OCI-LY1 (cell line): ENCODE data around the gene TKTL1.

Experiments
- H2AFZ ChIP-seq: fragments of 200-600 bp; sonication (generic), shearing (Covaris generic); 2 replicates; pipeline ENCODE4 v1.6.0; 2014; ENCODE audit warnings: antibody characterized with exemption, mild to moderate bottlenecking, low read length
- H3F3A ChIP-seq: fragments of 200-600 bp; sonication (generic), shearing (Covaris generic); 2 replicates; pipeline ENCODE4 v1.6.0; 2014; ENCODE audit warnings: mild to moderate bottlenecking, antibody characterized with exemption, low read length, moderate library complexity; ENCODE audit not compliant: insufficient read depth
- H3K27ac ChIP-seq: fragments of 200-600 bp; sonication (generic); 2 replicates; pipeline ENCODE4 v1.5.1; 2014; ENCODE audit warnings: low read length, mixed run types, mild to moderate bottlenecking, low read depth; ENCODE audit not compliant: poor library complexity, severe bottlenecking
- H3K27me3 ChIP-seq: fragments of 200-600 bp; sonication (generic); 2 replicates; pipeline ENCODE4 v1.6.0; 2014; ENCODE audit warnings: antibody characterized with exemption, mild to moderate bottlenecking, low read length, moderate library complexity; ENCODE audit not compliant: insufficient read depth
- H3K36me3 ChIP-seq: fragments of 200-600 bp; sonication (generic); 2 replicates; pipeline ENCODE4 v1.6.1; 2014; ENCODE audit warnings: mild to moderate bottlenecking, antibody characterized with exemption, low read length, moderate library complexity, mixed read lengths; ENCODE audit not compliant: insufficient read depth
- H3K4me1 ChIP-seq: fragments of 200-600 bp; sonication (generic); 2 replicates; pipeline ENCODE4 v1.5.1; 2014; ENCODE audit warnings: mild to moderate bottlenecking, low read length, moderate library complexity; ENCODE audit not compliant: insufficient read depth, severe bottlenecking
- H3K4me2 ChIP-seq: fragments of 200-600 bp; sonication (generic), shearing (Covaris generic); 2 replicates; pipeline ENCODE4 v1.6.1; 2014; ENCODE audit warnings: low read length
- H3K4me3 ChIP-seq: fragments of 200-600 bp; sonication (generic); 2 replicates; pipeline ENCODE4 v1.5.1; 2014; ENCODE audit warnings: low read length, low read depth, mild to moderate bottlenecking, mixed read lengths; ENCODE audit not compliant: poor library complexity, severe bottlenecking
- H3K79me2 ChIP-seq: fragments of 200-600 bp; shearing (Covaris generic); 2 replicates; pipeline ENCODE4 v1.6.1; 2016; ENCODE audit warnings: mixed run types, low read length, mixed read lengths; ENCODE audit not compliant: insufficient read depth
- H3K9ac ChIP-seq: fragments of 200-600 bp; sonication (generic), shearing (Covaris generic); 2 replicates; pipeline ENCODE4 v1.6.1; 2014; ENCODE audit warnings: mild to moderate bottlenecking, low read length, mixed read lengths
- H3K9me2 ChIP-seq: fragments of 200-600 bp; sonication (generic), shearing (Covaris generic); 2 replicates; pipeline ENCODE4 v1.6.1; 2014; ENCODE audit warnings: low read depth, mild to moderate bottlenecking, low read length, mixed read lengths
- H3K9me3 ChIP-seq: fragments of 200-600 bp; shearing (Covaris generic); 2 replicates; pipeline ENCODE4 v1.6.1; 2014; ENCODE audit warnings: low read length, mixed read lengths
- H4K20me1 ChIP-seq: fragments of 200-600 bp; sonication (generic), shearing (Covaris generic); 2 replicates; pipeline ENCODE4 v1.6.0; 2016; ENCODE audit warnings: mild to moderate bottlenecking, low read length; ENCODE audit not compliant: insufficient read depth
- CTCF ChIP-seq: fragments of 200-600 bp; sonication (generic), shearing (Covaris generic); IDR thresholded peaks from 2 replicates; pipeline ENCODE4 v1.5.1; 2017; ENCODE audit warnings: mild to moderate bottlenecking, antibody characterized with exemption, low read length, moderate library complexity, mixed read lengths
- EZH2 ChIP-seq: fragments of 200-600 bp; sonication (generic), shearing (Covaris generic); IDR thresholded peaks from 2 replicates; pipeline ENCODE4 v1.8.0; 2017; ENCODE audit warnings: borderline replicate concordance, mixed run types, mild to moderate bottlenecking, antibody characterized with exemption, low read length, moderate library complexity, mixed read lengths

Gene TKTL1

GRCh38 chrX:154307202-154307601 is 11.6 kb downstream of the TKTL1 start:
- no peaks in the 10 kb centered on the region for H3K9me2 ChIP-seq
- no peak overlapping the region for H3K4me2 ChIP-seq
- H2AFZ ChIP-seq = no peak overlapping the region
- no peaks in the 10 kb centered on the region for H3K79me2 ChIP-seq
- H3F3A ChIP-seq = no peaks in the 10 kb centered on the region
- no peaks in the 10 kb centered on the region for H3K9me3 ChIP-seq
- TF ChIP-seq CTCF (no peak), EZH2 (no peak)
- H3K36me3 ChIP-seq = no peaks in the 10 kb centered on the region
- H3K4me3 ChIP-seq = no peak overlapping the region
- H3K27ac ChIP-seq = no peak overlapping the region
- no peak overlapping the region for H3K9ac ChIP-seq
- no peaks in the 10 kb centered on the region for H3K4me1 ChIP-seq
- no peaks in the 10 kb centered on the region for H3K27me3 ChIP-seq
- no peaks in the 10 kb centered on the region for H4K20me1 ChIP-seq

GRCh38 chrX:154308108-154308946 is 12.7 kb downstream of the TKTL1 start:
- no peaks in the 10 kb centered on the region for H3K4me1 ChIP-seq

GRCh38 chrX:154309041-154309775 is 13.6 kb downstream of the TKTL1 start:
- Histone ChIP-seq H3K4me2 (no peak overlapping the region), H3K27me3 (no peaks in the 10 kb centered on the region), H3K36me3 (no peaks in the 10 kb centered on the region), H3F3A (no peaks in the 10 kb centered on the region), H2AFZ (no peak overlapping the region), H4K20me1 (no peaks in the 10 kb centered on the region), H3K79me2 (no peaks in the 10 kb centered on the region), H3K9me3 (no peaks in the 10 kb centered on the region), H3K4me1 (no peaks in the 10 kb centered on the region), H3K27ac (no peak overlapping the region), H3K9me2 (no peaks in the 10 kb centered on the region), H3K9ac (no peak overlapping the region), H3K4me3 (no peak overlapping the region)
- TF ChIP-seq CTCF = no peak
- no peak for TF ChIP-seq EZH2

More at GRCh38 chrX:154308108-154308946, 12.7 kb downstream of the TKTL1 start:
- no peaks in the 10 kb centered on the region for H3K36me3 ChIP-seq
- H3F3A ChIP-seq = no peaks in the 10 kb centered on the region
- no peaks in the 10 kb centered on the region for H3K27me3 ChIP-seq
- H3K9me2 ChIP-seq = no peaks in the 10 kb centered on the region
- no peak overlapping the region for H2AFZ ChIP-seq
- no peaks in the 10 kb centered on the region for H4K20me1 ChIP-seq
- H3K9me3 ChIP-seq = no peaks in the 10 kb centered on the region
- no peaks in the 10 kb centered on the region for H3K79me2 ChIP-seq
- no peak overlapping the region for H3K27ac ChIP-seq
- TF ChIP-seq CTCF = peak; percentile 67
- no peak for TF ChIP-seq EZH2
- H3K4me2 ChIP-seq = no peak overlapping the region
- no peak overlapping the region for H3K4me3 ChIP-seq
- no peak overlapping the region for H3K9ac ChIP-seq
